Posterior cingulate gyrus (tissue), 11 donors: Measurements from ENCODE around the gene LIPC.

Source experiments
- DNase-seq, 10 donors: peaks; one replicate each; pipeline versions ENCODE4 v3.0.0 to v3.0.0-alpha.2; 2020 to 2021; ENCODE audit warnings: mixed read lengths in 3 of 10
- intact Hi-C: fragments of 100-400 bp; cut with DNase I; formaldehyde crosslinking; loops from one replicate; pipeline ENCODE4 v1.15.1; 2023

LIPC gene

DNA sequence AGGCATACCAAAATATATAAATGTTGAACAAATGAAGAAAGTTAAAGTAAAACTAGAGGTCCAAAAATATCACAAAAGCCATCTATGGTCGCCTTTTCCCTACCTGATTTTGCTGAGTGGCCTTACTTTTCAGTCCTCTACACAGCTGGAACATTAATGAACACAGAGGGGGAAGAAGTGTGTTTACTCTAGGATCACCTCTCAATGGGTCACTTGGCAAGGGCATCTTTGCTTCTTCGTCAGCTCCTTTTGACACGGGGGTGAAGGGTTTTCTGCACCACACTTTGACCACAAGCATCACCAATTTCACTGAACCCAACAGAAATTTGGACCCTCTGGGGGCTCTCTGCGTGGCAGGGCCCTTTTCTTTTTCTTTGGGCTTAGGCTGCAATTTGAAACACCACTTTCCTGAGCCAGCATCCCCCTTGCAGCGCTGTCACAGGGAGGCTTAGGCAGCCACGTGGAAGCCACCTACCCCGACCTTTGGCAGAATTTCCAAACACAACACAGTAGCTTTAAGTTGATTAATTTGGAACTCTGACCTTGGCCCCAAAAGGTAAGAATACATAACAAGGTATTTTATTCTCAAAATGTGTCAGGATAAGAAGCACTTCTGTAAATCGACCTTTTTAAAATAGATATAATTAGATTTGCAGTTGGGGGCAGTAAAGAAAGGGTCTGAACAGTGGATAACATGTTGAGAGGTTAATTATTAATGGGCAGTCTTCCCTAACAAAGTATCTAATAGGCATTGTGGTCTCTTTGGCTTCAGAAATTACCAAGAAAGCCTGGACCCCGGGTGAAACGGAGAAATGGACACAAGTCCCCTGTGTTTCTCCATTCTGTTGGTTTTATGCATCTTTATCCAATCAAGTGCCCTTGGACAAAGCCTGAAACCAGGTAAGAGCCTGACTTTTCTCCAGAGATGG is at the start of gene LIPC:
TSS of gene LIPC (plus strand) at position 771 of the 929 bp plus-strand sequence. CDS start at position 813, 42 bp downstream.
- DNase-seq, result no peak
- intact Hi-C loops, result no loop called here

DNA sequence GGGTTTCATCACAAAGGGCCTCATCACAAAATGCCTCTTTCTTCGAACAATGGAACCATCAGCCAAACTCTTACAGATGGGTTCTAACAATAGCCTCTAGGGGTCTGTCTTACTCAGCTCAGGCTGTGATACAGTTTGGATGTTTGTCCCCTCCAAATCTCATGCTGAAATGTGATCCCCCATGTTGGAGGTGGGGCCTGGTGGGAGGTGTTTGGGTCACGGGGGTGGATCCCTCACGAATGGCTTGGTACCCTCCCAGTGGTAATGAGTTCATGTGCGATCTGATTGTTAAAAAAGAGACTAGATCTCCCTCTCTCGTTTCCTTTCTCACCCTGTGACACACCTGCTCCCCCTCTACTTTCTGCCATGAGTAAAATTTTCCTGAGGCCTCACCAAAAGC is 47.9 kb upstream of the LIPC start:
- DNase-seq, result no peak
- intact Hi-C loops, result no loop called here

DNA sequence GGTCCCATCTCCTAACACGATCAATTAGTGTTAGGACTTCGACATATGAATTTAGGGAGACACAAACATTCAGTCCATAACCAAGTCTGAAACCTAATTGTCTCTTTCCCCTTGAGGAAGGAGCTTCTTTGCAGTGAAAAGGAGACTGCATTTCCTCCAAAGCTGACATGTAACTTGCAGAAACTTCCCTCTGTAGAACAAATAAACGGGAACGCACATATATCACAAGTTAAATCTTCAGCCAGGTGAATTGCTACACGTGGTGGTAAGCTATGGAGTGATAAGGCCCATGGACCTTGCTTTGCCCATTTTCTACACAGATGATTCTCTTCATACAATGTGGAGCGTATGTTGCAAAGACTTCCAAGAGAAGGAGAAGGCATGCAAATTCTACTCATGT is 47.1 kb upstream of the LIPC start:
- intact Hi-C loops, result no loop called here
- DNase-seq, result no peak

DNA sequence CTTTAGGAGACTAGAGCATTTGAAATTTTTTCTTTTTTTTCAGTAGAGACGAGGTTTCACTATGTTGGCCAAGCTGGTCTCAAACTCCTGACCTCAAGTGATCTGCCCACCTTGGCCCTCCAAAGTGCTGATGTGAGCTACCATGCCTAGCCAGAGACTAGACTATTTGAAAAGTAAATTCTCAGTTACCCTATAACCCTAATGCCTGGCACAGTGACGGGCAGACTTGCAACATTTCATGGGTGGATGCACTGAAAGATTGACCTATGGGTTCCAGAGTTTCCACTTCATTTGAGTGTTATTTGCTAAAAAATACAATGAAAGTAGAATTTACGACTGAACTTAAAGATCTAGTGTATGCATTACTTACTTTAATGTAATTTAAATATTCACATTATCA is 45.7 kb upstream of the LIPC start:
- DNase-seq, result no peak
- intact Hi-C loops, result no loop called here

DNA sequence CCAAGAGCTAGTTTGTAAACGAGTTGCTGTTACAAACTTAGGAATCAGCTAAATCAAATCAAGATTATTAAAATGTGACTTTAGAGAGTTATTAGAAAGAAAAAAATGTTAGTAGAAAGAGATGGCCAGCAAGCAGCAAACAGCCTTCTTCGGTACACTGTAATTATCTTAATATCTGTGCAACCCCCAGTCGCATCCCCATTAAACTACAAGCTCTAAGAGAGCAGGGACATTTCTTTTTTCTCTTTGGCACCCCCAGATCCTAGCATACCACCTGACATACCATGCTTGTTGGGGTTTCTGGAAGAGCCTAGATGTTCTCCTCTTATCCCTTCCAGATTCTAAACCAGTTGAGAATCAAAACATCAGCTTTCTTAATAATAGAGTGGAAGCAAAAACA is 45.1 kb upstream of the LIPC start:
- no peak for DNase-seq
- intact Hi-C loops, result no loop called here

DNA sequence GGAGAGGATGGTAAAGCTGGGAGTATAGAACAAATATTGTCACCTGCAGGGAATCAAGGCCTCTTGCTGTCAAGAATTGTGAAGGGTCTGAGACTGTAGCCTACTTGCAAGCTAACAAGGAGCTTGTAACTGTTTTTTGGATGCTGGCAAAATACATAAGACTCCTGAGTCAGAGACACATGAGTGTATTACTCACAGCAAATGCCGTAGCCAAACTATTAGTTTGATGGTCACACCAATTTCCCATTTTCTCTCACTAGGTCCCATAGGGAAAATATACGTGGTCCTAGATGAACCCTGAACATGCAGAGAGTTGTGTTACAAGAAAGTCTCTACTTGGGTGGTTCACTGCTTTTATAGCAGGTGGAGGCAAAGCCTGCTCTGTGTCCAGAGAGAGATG is 44.7 kb upstream of the LIPC start:
- no peak for DNase-seq
- intact Hi-C loops, result no loop called here

DNA sequence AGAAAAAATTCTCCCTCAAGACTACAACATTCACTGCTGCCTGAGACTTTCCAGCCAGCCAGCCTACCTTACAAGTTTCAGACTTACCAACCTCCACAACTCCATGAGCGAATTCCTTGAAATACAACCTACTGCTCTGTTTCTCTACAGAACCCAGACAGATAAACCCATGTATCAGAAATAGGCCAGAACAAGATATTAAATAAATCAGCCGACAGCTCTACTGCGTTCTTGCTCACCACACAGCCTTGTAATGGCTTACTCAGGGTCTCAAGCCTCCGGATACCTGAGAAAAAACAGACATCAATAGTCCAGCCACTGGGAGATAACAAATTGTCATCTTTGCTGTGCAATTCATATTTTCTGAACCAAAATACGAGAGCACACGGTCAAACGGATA is 43.6 kb upstream of the LIPC start:
- intact Hi-C loops, result no loop called here
- no peak for DNase-seq

DNA sequence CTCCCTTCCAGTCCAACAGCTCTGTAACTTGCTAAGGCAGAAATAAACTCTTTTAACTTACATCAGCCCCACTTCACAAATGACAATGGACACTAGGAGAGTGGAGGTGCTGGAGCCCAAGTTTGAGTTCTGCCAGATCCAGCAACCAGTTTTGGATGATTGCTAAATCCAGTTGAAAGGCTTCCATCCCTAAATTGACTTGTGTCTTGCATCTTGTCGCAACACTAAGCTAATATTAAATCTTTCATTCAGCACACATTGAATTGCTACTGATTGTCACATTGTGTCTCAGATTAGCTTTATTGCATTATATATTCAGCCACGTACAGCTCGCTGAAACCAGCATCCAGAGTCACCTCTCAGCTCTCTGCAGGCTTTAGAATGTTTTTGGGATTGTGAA is 41.7 kb upstream of the LIPC start:
- intact Hi-C loops, result no loop called here
- DNase-seq, result no peak

DNA sequence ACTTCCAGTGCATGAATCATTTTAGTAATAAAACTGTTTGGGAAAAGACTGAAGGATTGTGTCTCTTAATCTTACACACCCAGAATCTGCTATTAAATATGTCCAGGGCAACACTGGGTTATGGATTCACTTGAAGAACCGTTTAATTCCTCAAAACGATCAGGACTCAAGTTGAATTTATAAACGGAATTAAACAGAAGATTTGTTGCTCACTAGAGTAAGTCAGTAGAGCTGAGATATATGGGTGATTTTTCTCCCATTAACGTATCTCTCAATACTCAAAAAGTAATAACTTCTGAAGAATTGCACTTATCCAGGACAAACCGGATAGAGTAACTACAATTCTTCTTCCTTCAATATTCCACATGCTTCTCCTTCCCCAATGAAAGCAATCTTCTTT is 41.1 kb upstream of the LIPC start:
- intact Hi-C loops, result no loop called here
- no peak for DNase-seq

DNA sequence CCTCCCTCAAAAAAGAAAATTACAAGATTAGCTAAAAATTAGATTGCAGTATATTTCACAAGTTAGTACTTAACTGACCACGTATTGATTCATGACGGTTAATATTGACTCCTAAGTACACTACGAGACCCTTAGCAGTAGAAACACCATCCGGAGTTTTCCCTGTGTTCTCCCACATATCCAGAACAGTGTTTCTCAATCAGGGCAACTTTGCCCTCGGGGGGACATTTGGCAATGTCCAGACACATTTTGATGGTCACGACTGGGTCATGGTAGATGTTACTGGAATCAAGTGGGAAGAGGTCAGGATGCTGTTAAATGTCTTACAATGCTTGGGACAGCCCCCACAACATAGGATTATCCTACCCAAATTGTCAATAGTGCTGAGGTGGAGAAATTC is 40.7 kb upstream of the LIPC start:
- no peak for DNase-seq
- intact Hi-C loops, result no loop called here

DNA sequence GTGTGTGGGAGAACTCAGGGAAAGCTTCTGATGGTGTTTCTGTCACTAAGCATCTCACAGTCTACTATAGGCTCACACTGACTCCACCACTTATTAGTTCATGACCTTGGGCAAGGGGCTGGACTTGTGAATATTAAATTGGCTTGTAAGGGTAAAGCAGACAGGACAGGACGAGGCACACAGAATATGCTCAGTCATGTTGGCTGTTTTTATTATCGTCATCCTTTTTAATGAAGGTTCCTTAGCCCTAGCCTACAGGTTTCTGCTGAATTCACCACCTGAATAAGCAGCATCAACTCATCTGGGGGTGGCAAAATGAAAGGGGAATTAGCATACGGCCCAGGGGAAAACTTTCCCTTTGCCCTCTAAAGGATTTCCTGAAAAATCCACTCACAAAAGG is 39.6 kb upstream of the LIPC start:
- intact Hi-C loops, result no loop called here

DNA sequence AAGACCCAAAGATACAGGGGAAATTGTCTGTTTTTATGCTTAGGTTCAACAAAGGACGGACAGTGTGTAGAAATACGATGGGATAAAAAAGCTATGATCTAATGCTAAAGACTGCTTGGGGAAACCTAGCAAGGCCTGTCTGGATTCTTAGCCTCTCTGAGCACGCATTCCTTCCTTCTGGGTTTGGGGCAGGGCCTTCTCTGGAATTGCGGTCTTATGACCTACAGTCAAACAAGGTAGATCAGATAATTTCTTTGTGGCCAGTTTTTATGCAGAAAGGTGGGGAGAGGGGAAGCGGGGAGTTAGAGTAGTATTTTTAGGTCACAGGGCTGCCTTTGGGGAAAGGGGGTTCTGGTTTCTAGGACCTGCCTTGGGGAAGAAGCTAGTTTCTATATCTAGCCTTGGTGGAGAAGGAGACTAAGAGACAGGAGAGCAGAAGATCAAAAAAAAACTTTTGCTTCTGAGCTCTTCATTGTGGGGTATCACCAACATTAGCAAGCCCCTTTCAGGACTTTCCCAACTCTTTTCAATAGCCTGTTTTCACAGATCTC is 39.1 kb upstream of the LIPC start:
- intact Hi-C loops, result no loop called here
- DNase-seq, result no peak

More for the DNA sequence above, 39.6 kb upstream of the LIPC start:
- no peak for DNase-seq

DNA sequence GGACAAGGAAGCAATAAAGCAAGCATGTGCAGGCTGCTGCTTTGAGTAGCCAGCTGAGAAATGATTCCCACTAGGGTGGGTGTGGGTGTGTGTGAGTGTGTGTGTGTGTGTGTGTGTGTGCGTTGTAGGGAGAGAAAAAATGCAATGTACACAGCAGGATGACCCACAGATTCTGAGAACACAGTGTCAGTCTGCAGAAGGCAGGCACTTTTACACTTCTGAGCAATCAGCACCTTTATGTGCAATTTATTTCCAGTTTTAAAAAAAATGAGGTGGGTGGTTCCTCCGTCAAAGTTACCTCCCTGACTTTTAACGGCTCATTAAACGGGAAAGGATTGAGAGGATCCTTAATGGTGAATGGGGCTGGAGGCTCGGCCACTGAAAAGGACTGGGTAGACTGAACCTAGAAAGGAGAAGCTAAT is 38.5 kb upstream of the LIPC start:
- DNase-seq, result peak in 3 of 10 donors; percentile 22 to 67 (median 65)
- intact Hi-C loops, result no loop called here

DNA sequence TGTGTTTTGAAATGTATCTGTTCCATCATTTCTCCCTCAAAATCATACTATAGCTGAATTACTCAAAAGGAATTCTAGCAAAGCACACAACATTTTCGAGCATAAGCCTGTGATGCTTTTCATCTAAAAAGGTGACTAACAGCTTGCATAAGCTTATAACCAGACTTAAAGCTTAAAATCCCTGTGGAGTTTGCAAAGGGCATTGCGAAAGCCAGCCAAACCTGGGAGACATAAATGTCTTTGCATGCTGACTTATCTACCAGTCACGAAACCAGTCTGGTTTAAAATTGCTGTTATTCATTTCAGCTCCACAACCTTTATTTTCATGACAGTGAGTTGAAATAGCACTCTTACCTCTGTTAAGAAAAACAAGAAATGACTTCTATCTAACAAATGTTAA is 35.6 kb upstream of the LIPC start:
- intact Hi-C loops, result no loop called here
- no peak for DNase-seq

DNA sequence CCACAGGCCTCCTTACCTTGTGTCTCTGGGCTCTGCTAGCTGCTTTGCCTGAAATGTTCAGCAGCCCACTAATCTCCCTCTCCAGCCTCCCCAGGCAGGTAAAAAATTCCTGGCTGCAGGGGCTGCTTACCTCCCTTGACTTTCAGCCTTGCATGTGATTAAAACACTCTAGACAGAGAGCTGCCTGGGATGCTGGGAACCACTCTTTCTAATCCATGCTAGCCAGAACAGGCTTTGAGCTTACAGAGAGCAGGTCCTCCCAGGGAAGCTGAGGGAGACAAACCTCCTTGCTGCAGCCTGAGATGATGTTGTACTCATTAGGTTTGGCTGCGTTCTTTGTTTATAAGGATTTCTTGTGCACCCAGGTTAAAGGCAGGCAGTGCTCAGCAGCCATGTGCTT is 33.7 kb upstream of the LIPC start:
- peak in 1 of 10 donors; percentile 41 for DNase-seq
- intact Hi-C loops, result no loop called here

DNA sequence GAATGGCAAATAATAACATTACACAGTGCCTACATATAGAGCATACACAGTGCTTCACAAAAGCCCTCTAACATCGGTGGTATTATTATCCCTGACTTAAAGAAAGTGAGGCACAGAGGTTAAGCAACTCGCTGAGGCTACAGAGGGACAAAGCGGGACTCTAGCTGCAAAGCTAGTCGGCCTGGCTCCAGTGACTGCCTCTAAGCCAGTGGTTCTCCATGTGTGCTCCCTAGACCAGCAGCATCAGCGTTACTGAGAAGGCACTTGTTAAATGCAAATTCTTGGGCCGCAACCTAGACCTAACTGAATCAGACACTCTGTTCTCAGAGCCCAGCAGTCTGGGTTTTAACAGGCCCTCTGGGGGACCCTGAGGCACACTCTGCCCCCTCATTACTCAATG is 33.1 kb upstream of the LIPC start:
- peak in 1 of 10 donors; percentile 44 for DNase-seq
- intact Hi-C loops, result no loop called here

DNA sequence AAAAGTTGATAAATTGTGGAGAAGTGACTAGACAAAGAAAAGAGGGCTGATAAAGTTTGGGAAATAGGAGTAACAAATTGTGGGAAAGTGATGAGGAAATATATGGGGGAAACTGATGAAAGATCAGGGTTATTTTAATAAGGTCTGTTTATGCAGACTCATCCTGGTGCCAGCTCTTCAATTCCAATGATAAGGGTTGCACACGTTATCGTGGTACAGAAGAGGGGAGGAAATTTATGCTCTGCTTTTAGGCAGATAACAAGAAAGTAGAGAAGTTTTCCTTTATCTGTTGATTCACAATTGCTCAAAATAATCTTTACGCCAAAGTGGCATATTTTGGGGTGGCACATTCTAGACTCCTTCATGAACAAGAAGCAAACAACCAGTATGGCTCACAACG is 32.1 kb upstream of the LIPC start:
- intact Hi-C loops, result no loop called here

DNA sequence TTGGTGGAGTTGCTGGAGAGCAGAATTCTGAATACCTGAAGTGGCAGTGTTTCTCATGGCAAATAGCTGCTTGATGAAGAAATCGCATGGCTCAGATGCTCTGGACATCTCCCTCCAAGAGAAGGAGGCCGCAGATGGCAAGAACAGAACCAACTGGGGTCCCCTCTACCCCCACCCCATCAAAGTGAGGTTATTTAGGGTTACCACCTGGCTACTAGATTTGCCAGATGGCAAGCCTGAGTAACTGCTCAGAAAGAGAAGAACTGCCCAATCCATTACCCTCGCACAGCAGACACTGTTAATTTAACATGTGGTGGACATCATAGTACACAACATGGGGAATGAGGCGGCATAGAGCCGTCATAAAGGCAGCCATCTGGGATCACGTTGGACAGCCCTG is 30.5 kb upstream of the LIPC start:
- intact Hi-C loops, result no loop called here

More for the DNA sequence above, 32.1 kb upstream of the LIPC start:
- DNase-seq, result no peak

DNA sequence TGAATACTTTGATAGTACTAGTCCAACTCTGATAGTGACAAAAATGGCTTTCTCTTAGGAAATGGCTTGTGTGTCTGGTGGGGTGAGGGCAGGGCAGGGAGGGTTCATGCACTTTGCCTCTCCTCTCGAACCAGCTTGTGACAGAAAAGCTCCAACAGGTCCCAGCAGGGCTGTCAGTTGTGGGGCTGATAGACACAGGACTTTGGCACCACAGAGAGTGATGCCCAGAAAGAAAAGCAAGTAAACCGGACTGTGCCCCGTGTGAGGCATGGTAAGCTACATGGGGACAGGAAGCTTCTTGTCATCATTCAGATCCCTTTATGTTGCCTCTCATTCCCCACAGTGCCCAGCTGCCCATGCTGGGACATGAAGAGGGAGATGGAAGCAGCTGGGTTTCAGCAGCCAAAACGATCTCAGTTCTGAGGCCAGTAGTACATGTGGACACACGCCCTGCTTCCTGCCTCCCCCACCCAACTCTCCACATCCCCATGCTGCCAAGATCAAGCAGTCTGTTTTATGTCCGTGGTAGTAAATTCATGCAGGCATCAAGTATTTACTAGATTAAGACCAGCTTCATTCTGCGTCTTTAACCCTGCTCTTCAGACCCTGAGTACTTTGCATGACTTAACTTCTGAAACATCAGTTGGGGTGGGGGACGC is 29.7 kb upstream of the LIPC start:
- intact Hi-C loops, result no loop called here
- DNase-seq, result no peak

More for the DNA sequence above, 30.5 kb upstream of the LIPC start:
- DNase-seq, result no peak

DNA sequence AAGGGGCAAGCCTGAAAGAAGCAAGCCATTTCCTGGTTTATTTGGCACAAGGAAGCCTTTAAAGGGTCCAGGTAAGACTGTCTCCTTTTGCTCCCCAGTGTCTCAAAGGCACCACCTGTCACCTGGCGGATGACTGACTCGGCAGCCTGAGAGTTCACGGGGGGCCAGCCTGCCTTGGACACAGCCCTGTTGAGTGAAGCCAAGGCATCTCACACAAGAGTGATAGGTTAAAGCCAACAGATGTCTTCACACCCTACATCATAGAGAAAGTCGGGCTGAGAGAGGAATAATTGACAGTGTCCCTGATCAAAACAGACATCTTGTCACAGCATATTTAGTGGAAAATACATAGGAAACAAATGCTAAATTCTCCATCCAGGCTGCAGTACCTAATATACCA is 28.2 kb upstream of the LIPC start:
- DNase-seq, result no peak

DNA sequence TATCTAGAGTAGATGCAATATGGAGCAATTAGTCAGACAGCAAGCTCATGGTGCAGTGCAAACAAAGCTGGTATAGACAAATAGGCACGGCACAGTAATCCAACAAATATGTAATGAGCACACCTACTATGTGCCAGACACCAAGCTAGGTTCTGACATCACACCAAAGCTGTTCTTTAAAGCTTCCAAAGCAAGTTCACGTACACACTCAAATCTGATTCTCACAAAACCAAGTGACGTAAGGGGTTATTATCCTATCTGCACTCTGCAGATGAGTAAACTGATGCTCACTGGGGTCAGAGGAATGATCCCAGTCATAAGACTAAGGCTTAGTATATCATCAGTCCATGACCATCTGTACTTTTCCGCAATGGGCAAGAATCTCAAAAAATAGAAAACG is 27.8 kb upstream of the LIPC start:
- intact Hi-C loops, result no loop called here
- DNase-seq, result no peak

More for the DNA sequence above, 28.2 kb upstream of the LIPC start:
- intact Hi-C loops, result no loop called here

DNA sequence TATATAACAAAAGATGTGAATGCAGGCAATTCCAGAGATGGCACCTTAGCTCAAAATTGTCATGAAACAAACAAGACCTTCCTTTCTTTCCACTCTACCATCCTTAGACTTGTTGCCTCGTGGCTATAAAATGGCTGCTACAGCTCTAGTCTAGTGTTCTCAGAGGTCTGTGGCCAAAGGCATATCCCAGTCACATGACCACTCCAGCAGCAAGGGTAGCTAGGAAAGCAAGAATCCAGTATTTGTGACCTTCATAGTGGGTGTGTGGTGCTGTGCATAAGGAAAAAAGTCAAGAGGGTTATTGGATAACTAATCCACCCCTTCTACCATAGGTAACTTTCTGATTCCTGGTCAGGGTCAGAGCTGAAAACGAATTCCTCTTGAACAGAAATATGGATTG is 27.1 kb upstream of the LIPC start:
- intact Hi-C loops, result no loop called here

More for the DNA sequence above, 27.1 kb upstream of the LIPC start:
- no peak for DNase-seq
